Neural crest cell (in vitro differentiated cells): ENCODE measurements around the gene SLC51A. TPM values are rescaled to one million over a fixed set of nuclear protein-coding genes. Genes with fewer than 3 reads are reported as not detected.

Source experiments
- DNase-seq: peaks from one replicate; pipeline ENCODE4 v3.0.0; 2021; ENCODE audit warnings: low read depth, mixed read lengths, low spot score
- H3K27ac Mint-ChIP-seq: one replicate; pipeline ENCODE4 v1.8.0; 2021; ENCODE audit warnings: mild to moderate bottlenecking, mixed read lengths; ENCODE audit not compliant: unreplicated experiment
- H3K27me3 Mint-ChIP-seq: 2 replicates; pipeline ENCODE4 v1.8.0; 2021; ENCODE audit warnings: low read depth, mild to moderate bottlenecking, mixed read lengths
- H3K36me3 Mint-ChIP-seq: 2 replicates; pipeline ENCODE4 v1.8.0; 2021; ENCODE audit warnings: low read depth, mild to moderate bottlenecking, mixed read lengths
- H3K4me1 Mint-ChIP-seq: 2 replicates; pipeline ENCODE4 v1.8.0; 2021; ENCODE audit warnings: mixed read lengths
- H3K4me3 Mint-ChIP-seq: one replicate; pipeline ENCODE4 v1.8.0; 2021; ENCODE audit warnings: mild to moderate bottlenecking, mixed read lengths
- H3K9me3 Mint-ChIP-seq: 2 replicates; pipeline ENCODE4 v1.8.0; 2021; ENCODE audit warnings: mixed read lengths
- total RNA-seq: library from RNA; stranded (reverse); gene quantifications from 2 replicates; pipeline ENCODE4 v1.2.1, GENCODE V29; 2021
- TF ChIP-seq, protein P1 (sequence below): fragments of 200-600 bp; sonication (generic); conservative IDR thresholded peaks from 2 replicates; pipeline ENCODE4 v1.5.0; 2021; ENCODE audit warnings: antibody characterized with exemption, mild to moderate bottlenecking

The SLC51A gene
- total RNA-seq, 1 donor from 2014 or later = not detected

DNA sequence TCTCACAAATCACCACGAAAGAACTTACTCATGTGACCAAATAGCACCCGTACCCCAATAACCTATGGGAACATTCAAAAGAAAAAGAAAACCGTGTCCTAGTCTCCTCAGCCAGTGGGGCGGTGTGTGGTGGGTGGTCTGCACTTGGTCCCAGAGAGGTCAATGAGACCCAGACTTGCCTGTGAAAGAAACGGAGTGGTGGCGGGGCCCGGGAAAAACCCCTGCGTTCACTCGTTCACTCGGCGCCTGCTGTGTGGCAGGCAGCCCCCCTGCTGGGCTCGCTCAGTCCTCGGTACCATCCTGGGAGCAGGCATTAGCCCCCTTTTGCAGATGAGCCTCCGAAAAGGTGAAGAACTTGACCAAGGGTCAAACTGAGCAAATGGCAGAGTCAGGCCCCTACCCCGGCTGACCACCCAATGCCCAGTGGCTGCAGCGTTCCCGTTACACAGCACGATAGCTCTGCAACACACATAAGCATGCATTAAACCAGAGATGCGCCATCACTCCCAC is 41.2 kb upstream of the SLC51A start:
- Mint-ChIP-seq H3K27me3 (no peaks in the 10 kb centered on the region), H3K4me1 (peaks cover 27% of the 10 kb centered on the region), H3K36me3 (no peaks in the 10 kb centered on the region), H3K4me3 (no peak overlapping the region), H3K9me3 (no peaks in the 10 kb centered on the region), H3K27ac (no peak overlapping the region)
- DNase-seq = no peak
- TF ChIP-seq, protein P1, sequence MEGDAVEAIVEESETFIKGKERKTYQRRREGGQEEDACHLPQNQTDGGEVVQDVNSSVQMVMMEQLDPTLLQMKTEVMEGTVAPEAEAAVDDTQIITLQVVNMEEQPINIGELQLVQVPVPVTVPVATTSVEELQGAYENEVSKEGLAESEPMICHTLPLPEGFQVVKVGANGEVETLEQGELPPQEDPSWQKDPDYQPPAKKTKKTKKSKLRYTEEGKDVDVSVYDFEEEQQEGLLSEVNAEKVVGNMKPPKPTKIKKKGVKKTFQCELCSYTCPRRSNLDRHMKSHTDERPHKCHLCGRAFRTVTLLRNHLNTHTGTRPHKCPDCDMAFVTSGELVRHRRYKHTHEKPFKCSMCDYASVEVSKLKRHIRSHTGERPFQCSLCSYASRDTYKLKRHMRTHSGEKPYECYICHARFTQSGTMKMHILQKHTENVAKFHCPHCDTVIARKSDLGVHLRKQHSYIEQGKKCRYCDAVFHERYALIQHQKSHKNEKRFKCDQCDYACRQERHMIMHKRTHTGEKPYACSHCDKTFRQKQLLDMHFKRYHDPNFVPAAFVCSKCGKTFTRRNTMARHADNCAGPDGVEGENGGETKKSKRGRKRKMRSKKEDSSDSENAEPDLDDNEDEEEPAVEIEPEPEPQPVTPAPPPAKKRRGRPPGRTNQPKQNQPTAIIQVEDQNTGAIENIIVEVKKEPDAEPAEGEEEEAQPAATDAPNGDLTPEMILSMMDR = no peak

- Mint-ChIP-seq H3K27me3 (no peaks in the 10 kb centered on the region), H3K36me3 (no peaks in the 10 kb centered on the region), H3K27ac (no peak overlapping the region), H3K4me3 (no peak overlapping the region), H3K9me3 (no peaks in the 10 kb centered on the region), H3K4me1 (peaks cover 27% of the 10 kb centered on the region)
- TF ChIP-seq, protein P1 = no peak
- no peak for DNase-seq
These were observed 40.6 kb upstream of the SLC51A start for GRCh38 chr3:196175722-196176121.

GRCh38 chr3:196177567-196177966 is 38.8 kb upstream of the SLC51A start:
- Mint-ChIP-seq H3K27ac (no peak overlapping the region), H3K4me1 (peaks cover 27% of the 10 kb centered on the region), H3K9me3 (no peaks in the 10 kb centered on the region), H3K36me3 (no peaks in the 10 kb centered on the region), H3K27me3 (no peaks in the 10 kb centered on the region), H3K4me3 (no peak overlapping the region)
- TF ChIP-seq, protein P1 = no peak
- DNase-seq = no peak

DNA sequence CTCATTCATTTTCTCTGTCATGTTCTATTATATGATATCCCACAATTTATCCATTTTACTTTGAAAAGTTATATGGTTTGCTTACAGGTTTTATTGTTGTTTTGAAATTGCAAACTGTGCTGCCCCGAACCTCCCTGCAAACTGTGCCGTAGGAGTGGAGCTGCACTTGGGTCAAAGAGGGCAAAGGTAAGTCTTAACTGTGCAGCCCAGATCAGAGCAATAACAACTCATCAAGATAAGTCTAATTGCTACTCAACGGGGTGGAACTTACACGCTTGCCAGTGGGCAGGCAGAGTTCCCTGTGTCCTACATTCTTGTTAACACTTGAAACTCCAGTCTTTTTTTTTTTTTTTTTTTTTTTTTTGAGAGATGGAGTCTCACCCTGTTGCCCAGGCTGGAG is 38.4 kb upstream of the SLC51A start:
- TF ChIP-seq, protein P1 = no peak
- Mint-ChIP-seq H3K4me3 (no peak overlapping the region), H3K4me1 (peaks cover 27% of the 10 kb centered on the region), H3K27ac (no peak overlapping the region), H3K9me3 (no peaks in the 10 kb centered on the region), H3K27me3 (no peaks in the 10 kb centered on the region), H3K36me3 (no peaks in the 10 kb centered on the region)
- no peak for DNase-seq

- Mint-ChIP-seq H3K27me3 (no peaks in the 10 kb centered on the region), H3K4me1 (peaks cover 30% of the 10 kb centered on the region), H3K4me3 (peak overlapping the region; percentile 1), H3K27ac (peak overlapping the region; percentile 45), H3K36me3 (no peaks in the 10 kb centered on the region), H3K9me3 (no peaks in the 10 kb centered on the region)
- TF ChIP-seq, protein P1 = no peak
- DNase-seq = no peak
These were observed 37.3 kb upstream of the SLC51A start for GRCh38 chr3:196178993-196179379.
